ENCODE results near the gene SAP130.

- TF ChIP-seq CTCF (optimal IDR thresholded peaks at IDR 0.05 in 1 of 3, IDR thresholded peaks at IDR 0.05 in 1 of 3, conservative IDR thresholded peaks at IDR 0.05 in 1 of 3; ENCODE audit: extremely low read depth in 1 of 3, insufficient read depth in 2 of 3, low read length in 3 of 3) = no peak
- TF ChIP-seq EZH2 (IDR thresholded peaks at IDR 0.05; ENCODE audit: low read length) = no peak
Measured at GRCh38 chr2:128026448-128027277, 1.2 kb downstream of the SAP130 start.

All from keratinocyte (primary cell).